22Rv1 (cell line): ENCODE measurements around the gene FAM217B.

Experiments
- CTCF ChIP-seq: fragments of 450-650 bp; IDR thresholded peaks from 2 replicates; pipeline ENCODE4 v1.5.1; 2017; ENCODE audit warnings: mild to moderate bottlenecking
- ZFX ChIP-seq: fragments of 450-650 bp; IDR thresholded peaks from 2 replicates; pipeline ENCODE4 v1.6.1; 2017; ENCODE audit warnings: antibody characterized with exemption, borderline replicate concordance

- TF ChIP-seq CTCF (peak; percentile 12; the same call in 1 of the 2 replicates), ZFX (no peak)
These were observed at the start of gene FAM217B, which contains the start of gene PPP1R3D for GRCh38 chr20:59940129-59940955.
